A673 (cell line): ENCODE results near the gene ZMAT5.

Source experiments
- EZH2 ChIP-seq: fragments of 200-600 bp; sonication (generic); IDR thresholded peaks from 2 replicates; pipeline ENCODE4 v1.6.1; 2017; ENCODE audit warnings: borderline replicate concordance, low read depth, mild to moderate bottlenecking, mixed read lengths, antibody characterized with exemption, low read length; ENCODE audit not compliant: poor library complexity, severe bottlenecking
- TF ChIP-seq, protein P1 (sequence below): fragments of 300-800, 200-600 bp; sonication (generic); conservative IDR thresholded peaks from 2 replicates; pipeline ENCODE4 v1.5.1; 2017; ENCODE audit warnings: low read depth, mild to moderate bottlenecking, antibody characterized with exemption, low read length, moderate library complexity, mixed read lengths

GRCh38 chr22:29813126-29813525 is 46.3 kb upstream of the ZMAT5 start:
- TF ChIP-seq, protein P1, sequence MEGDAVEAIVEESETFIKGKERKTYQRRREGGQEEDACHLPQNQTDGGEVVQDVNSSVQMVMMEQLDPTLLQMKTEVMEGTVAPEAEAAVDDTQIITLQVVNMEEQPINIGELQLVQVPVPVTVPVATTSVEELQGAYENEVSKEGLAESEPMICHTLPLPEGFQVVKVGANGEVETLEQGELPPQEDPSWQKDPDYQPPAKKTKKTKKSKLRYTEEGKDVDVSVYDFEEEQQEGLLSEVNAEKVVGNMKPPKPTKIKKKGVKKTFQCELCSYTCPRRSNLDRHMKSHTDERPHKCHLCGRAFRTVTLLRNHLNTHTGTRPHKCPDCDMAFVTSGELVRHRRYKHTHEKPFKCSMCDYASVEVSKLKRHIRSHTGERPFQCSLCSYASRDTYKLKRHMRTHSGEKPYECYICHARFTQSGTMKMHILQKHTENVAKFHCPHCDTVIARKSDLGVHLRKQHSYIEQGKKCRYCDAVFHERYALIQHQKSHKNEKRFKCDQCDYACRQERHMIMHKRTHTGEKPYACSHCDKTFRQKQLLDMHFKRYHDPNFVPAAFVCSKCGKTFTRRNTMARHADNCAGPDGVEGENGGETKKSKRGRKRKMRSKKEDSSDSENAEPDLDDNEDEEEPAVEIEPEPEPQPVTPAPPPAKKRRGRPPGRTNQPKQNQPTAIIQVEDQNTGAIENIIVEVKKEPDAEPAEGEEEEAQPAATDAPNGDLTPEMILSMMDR, result no peak
- TF ChIP-seq EZH2, result no peak
